ENCODE measurements around the gene AGMO.

DNA sequence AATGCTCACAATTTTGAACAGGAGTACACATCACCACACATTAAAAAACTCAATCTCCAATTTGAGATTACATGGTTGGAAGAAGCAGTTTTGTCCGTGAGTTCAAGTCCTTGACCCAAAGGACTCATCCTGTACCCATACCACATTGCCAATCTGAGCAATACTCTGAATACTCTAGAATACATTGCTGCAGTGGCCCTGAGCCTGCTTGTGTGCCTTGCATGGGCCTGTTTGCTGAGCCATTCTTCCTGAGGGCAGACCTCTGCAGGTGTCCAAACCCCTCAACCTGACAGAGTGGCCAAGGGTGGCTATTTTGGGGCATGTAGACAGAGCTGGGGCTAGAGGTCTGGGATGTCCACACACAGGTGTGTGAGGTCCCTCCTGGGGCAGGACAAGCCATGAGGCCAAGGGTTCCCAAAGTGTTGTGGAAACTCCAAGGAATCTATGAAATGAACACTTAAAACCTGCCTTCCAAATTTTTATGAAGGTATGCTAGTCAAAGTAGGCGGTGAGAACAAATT, 15.5 kb downstream of the AGMO start:
- TF ChIP-seq, protein P1, sequence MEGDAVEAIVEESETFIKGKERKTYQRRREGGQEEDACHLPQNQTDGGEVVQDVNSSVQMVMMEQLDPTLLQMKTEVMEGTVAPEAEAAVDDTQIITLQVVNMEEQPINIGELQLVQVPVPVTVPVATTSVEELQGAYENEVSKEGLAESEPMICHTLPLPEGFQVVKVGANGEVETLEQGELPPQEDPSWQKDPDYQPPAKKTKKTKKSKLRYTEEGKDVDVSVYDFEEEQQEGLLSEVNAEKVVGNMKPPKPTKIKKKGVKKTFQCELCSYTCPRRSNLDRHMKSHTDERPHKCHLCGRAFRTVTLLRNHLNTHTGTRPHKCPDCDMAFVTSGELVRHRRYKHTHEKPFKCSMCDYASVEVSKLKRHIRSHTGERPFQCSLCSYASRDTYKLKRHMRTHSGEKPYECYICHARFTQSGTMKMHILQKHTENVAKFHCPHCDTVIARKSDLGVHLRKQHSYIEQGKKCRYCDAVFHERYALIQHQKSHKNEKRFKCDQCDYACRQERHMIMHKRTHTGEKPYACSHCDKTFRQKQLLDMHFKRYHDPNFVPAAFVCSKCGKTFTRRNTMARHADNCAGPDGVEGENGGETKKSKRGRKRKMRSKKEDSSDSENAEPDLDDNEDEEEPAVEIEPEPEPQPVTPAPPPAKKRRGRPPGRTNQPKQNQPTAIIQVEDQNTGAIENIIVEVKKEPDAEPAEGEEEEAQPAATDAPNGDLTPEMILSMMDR (IDR thresholded peaks at IDR 0.05) = no peak
- TF ChIP-seq EZH2 (IDR thresholded peaks at IDR 0.05; ENCODE audit: borderline replicate concordance, insufficient read depth, low read depth, low read length, poor library complexity, severe bottlenecking) = no peak

All from B cell (primary cell).